HEK293 (cell line): ENCODE data around the gene HHIPL1.

Experiments used
- CTCF ChIA-PET: fragments of 350-600 bp; formaldehyde crosslinking; extraction: SDS; loops from one replicate; lab custom pipeline; 2021; ENCODE audit warnings: antibody characterized with exemption; lab: Yijun Ruan, JAX
- POLR2A ChIA-PET: fragments of 300-600 bp; formaldehyde crosslinking; extraction: SDS; loops from one replicate; lab custom pipeline; 2020; ENCODE audit warnings: antibody characterized with exemption, inconsistent platforms; lab: Yijun Ruan, JAX
- H3K27ac ChIP-seq: fragments of 200-500 bp; sonication (Bioruptor generic); 2 replicates; pipeline ENCODE4 v1.5.1; 2014; ENCODE audit warnings: low read depth, low read length, control low read depth, inconsistent platforms; ENCODE audit errors: extremely low read depth
- H3K36me3 ChIP-seq, 2 experiments: fragments of 200-500 bp in 1 of 2; sonication (Bioruptor generic) in 1 of 2; 1 replicate in 1 of 2; 2 replicates in 1 of 2; pipeline ENCODE4 v1.5.1; 2014 to 2017; ENCODE audit warnings: inconsistent platforms in 2 of 2, low read length in 2 of 2; ENCODE audit not compliant: control insufficient read depth in 2 of 2, insufficient read depth in 1 of 2
- H3K4me1 ChIP-seq: fragments of 200-500 bp; sonication (Bioruptor generic); 2 replicates; pipeline ENCODE4 v1.5.1; 2014; ENCODE audit warnings: mild to moderate bottlenecking, low read length, inconsistent platforms; ENCODE audit not compliant: control insufficient read depth, insufficient read depth
- H3K4me3 ChIP-seq: 2 replicates; pipeline ENCODE4 v1.5.1; 2011; ENCODE audit warnings: low read depth, mild to moderate bottlenecking, control low read depth, low read length, moderate library complexity
- H3K9me3 ChIP-seq: fragments of 200-500 bp; sonication (Bioruptor generic); 2 replicates; pipeline ENCODE4 v1.5.1; 2014; ENCODE audit warnings: low read depth, low read length, inconsistent platforms; ENCODE audit not compliant: control insufficient read depth, insufficient read depth
- EGR2 ChIP-seq: fragments of 450-650 bp; formaldehyde crosslinking; IDR thresholded peaks from 2 replicates; pipeline ENCODE4 v1.5.1; 2016; ENCODE audit warnings: low read depth, missing biosample characterization, missing genetic modification characterization
- HIC1 ChIP-seq: fragments of 450-650 bp; formaldehyde crosslinking; IDR thresholded peaks from 2 replicates; pipeline ENCODE4 v1.5.1; 2016; ENCODE audit warnings: missing biosample characterization, missing genetic modification characterization
- HOXC10 ChIP-seq: sonication (generic); formaldehyde crosslinking; IDR thresholded peaks from 2 replicates; pipeline ENCODE4 v1.8.1; 2023; ENCODE audit warnings: mild to moderate bottlenecking, missing genetic modification reagents
- KLF7 ChIP-seq: fragments of 450-650 bp; formaldehyde crosslinking; IDR thresholded peaks from 2 replicates; pipeline ENCODE4 v1.5.1; 2016; ENCODE audit warnings: missing biosample characterization, missing genetic modification characterization, borderline replicate concordance
- OSR2 ChIP-seq: fragments of 450-650 bp; formaldehyde crosslinking; IDR thresholded peaks from 2 replicates; pipeline ENCODE4 v1.5.1; 2016; ENCODE audit warnings: missing biosample characterization, missing genetic modification characterization
- PRDM2 ChIP-seq: fragments of 450-650 bp; formaldehyde crosslinking; IDR thresholded peaks from 2 replicates; pipeline ENCODE4 v1.5.1; 2016; ENCODE audit warnings: missing biosample characterization, missing genetic modification characterization, borderline replicate concordance
- PRDM6 ChIP-seq: fragments of 450-650 bp; formaldehyde crosslinking; IDR thresholded peaks from 2 replicates; pipeline ENCODE4 v1.5.1; 2017; ENCODE audit warnings: missing biosample characterization, missing genetic modification characterization
- REPIN1 ChIP-seq: fragments of 450-650 bp; formaldehyde crosslinking; IDR thresholded peaks from 2 replicates; pipeline ENCODE4 v1.5.1; 2017; ENCODE audit warnings: missing biosample characterization, missing genetic modification characterization, low read depth
- SP3 ChIP-seq: fragments of 450-650 bp; formaldehyde crosslinking; IDR thresholded peaks from 2 replicates; pipeline ENCODE4 v1.5.1; 2016; ENCODE audit warnings: missing biosample characterization, missing genetic modification characterization
- ZBTB1 ChIP-seq: fragments of 450-650 bp; formaldehyde crosslinking; IDR thresholded peaks from 2 replicates; pipeline ENCODE4 v1.5.1; 2016; ENCODE audit warnings: missing biosample characterization, missing genetic modification characterization
- ZBTB17 ChIP-seq: fragments of 450-650 bp; formaldehyde crosslinking; IDR thresholded peaks from 2 replicates; pipeline ENCODE4 v1.5.1; 2016; ENCODE audit warnings: missing biosample characterization, missing genetic modification characterization
- ZBTB20 ChIP-seq: fragments of 450-650 bp; formaldehyde crosslinking; IDR thresholded peaks from 2 replicates; pipeline ENCODE4 v1.5.1; 2016; ENCODE audit warnings: missing biosample characterization, missing genetic modification characterization
- ZBTB7A ChIP-seq: fragments of 450-650 bp; formaldehyde crosslinking; IDR thresholded peaks from 2 replicates; pipeline ENCODE4 v1.5.1; 2016; ENCODE audit warnings: low read depth, missing biosample characterization, missing genetic modification characterization
- ZFHX2 ChIP-seq: fragments of 450-650 bp; formaldehyde crosslinking; conservative IDR thresholded peaks from 2 replicates; pipeline ENCODE4 v1.5.1; 2016; ENCODE audit warnings: missing biosample characterization, missing genetic modification characterization
- ZNF146 ChIP-seq: fragments of 450-650 bp; formaldehyde crosslinking; IDR thresholded peaks from 2 replicates; pipeline ENCODE4 v1.5.1; 2016; ENCODE audit warnings: missing biosample characterization, missing genetic modification characterization
- ZNF214 ChIP-seq: fragments of 450-650 bp; formaldehyde crosslinking; IDR thresholded peaks from 2 replicates; pipeline ENCODE4 v1.5.1; 2017; ENCODE audit warnings: missing biosample characterization, mild to moderate bottlenecking, missing genetic modification characterization, borderline replicate concordance
- ZNF239 ChIP-seq: fragments of 450-650 bp; formaldehyde crosslinking; IDR thresholded peaks from 2 replicates; pipeline ENCODE4 v1.5.1; 2016; ENCODE audit warnings: missing biosample characterization, missing genetic modification characterization
- ZNF24 ChIP-seq: fragments of 450-650 bp; formaldehyde crosslinking; IDR thresholded peaks from 2 replicates; pipeline ENCODE4 v1.5.1; 2016; ENCODE audit warnings: missing biosample characterization, missing genetic modification characterization
- ZNF248 ChIP-seq: fragments of 450-650 bp; formaldehyde crosslinking; IDR thresholded peaks from 2 replicates; pipeline ENCODE4 v1.5.1; 2017; ENCODE audit warnings: missing biosample characterization, missing genetic modification characterization
- ZNF514 ChIP-seq: fragments of 450-650 bp; formaldehyde crosslinking; IDR thresholded peaks from 2 replicates; pipeline ENCODE4 v1.5.1; 2016; ENCODE audit warnings: missing biosample characterization, missing genetic modification characterization
- ZNF600 ChIP-seq: fragments of 450-650 bp; formaldehyde crosslinking; IDR thresholded peaks from 2 replicates; pipeline ENCODE4 v1.5.1; 2016; ENCODE audit warnings: missing biosample characterization, missing genetic modification characterization
- ZNF621 ChIP-seq: fragments of 450-650 bp; formaldehyde crosslinking; IDR thresholded peaks from 2 replicates; pipeline ENCODE4 v1.5.1; 2017; ENCODE audit warnings: missing biosample characterization, missing genetic modification characterization
- ZNF777 ChIP-seq: fragments of 450-650 bp; formaldehyde crosslinking; IDR thresholded peaks from 2 replicates; pipeline ENCODE4 v1.5.1; 2017; ENCODE audit warnings: missing biosample characterization, missing genetic modification characterization, borderline replicate concordance
- TF ChIP-seq, protein P1 (sequence below): fragments of 450-650 bp; IDR thresholded peaks from 2 replicates; pipeline ENCODE4 v1.5.1; 2018; ENCODE audit warnings: missing biosample characterization, missing genetic modification characterization

Gene HHIPL1

GRCh38 chr14:99625476-99625875 is 19.5 kb upstream of the HHIPL1 start (continued):
- TF ChIP-seq ZNF248 (tag by site-specific recombination) (no peak), ZBTB20 (no peak), ZNF24 (no peak)

- Histone ChIP-seq H3K36me3 (no peaks in the 10 kb centered on the region), H3K27ac (no peak overlapping the region), H3K4me1 (no peaks in the 10 kb centered on the region), H3K9me3 (no peaks in the 10 kb centered on the region), H3K4me3 (no peak overlapping the region)
- TF ChIP-seq PRDM2, result no peak
- TF ChIP-seq REPIN1, result no peak
- TF ChIP-seq ZBTB7A (tag by site-specific recombination), result no peak
- TF ChIP-seq HIC1 (tag by site-specific recombination), result no peak
- TF ChIP-seq KLF7 (tag by site-specific recombination), result no peak
- no peak for TF ChIP-seq ZBTB1 (tag by site-specific recombination)
- TF ChIP-seq ZNF777, result no peak
- no peak for TF ChIP-seq ZNF146 (tag by site-specific recombination)
- TF ChIP-seq ZNF514 (tag by site-specific recombination), result no peak
- TF ChIP-seq ZNF600 (tag by site-specific recombination), result peak; percentile 60
- no peak for TF ChIP-seq OSR2
- TF ChIP-seq ZFHX2 (tag by site-specific recombination), result peak; percentile 89
- TF ChIP-seq, protein P1, sequence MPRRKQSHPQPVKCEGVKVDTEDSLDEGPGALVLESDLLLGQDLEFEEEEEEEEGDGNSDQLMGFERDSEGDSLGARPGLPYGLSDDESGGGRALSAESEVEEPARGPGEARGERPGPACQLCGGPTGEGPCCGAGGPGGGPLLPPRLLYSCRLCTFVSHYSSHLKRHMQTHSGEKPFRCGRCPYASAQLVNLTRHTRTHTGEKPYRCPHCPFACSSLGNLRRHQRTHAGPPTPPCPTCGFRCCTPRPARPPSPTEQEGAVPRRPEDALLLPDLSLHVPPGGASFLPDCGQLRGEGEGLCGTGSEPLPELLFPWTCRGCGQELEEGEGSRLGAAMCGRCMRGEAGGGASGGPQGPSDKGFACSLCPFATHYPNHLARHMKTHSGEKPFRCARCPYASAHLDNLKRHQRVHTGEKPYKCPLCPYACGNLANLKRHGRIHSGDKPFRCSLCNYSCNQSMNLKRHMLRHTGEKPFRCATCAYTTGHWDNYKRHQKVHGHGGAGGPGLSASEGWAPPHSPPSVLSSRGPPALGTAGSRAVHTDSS (tag by site-specific recombination), result no peak
- TF ChIP-seq ZBTB17, result no peak
- TF ChIP-seq ZNF214, result no peak
- no peak for TF ChIP-seq HOXC10
- no peak for TF ChIP-seq PRDM6
- no peak for TF ChIP-seq SP3 (tag by site-specific recombination)
- peak; percentile 65; the same call in 1 of the 2 replicates for TF ChIP-seq EGR2
- TF ChIP-seq ZNF239, result no peak
- TF ChIP-seq ZNF621 (tag by site-specific recombination), result no peak
- ChIA-PET CTCF (interaction anchor here (0.6 to 1.0 kb wide), 3 partner anchors 8 to 1955 kb away, joined by 3 read pairs; no protein-coding TSS in a partner anchor), POLR2A (no interaction called here)
Measured at GRCh38 chr14:99626041-99626648, 18.8 kb upstream of the HHIPL1 start.
